HL-60 (cell line): ENCODE measurements around the gene TBC1D4.
"Not testable (repeated sequence)": the region's sequence is repeated elsewhere in the genome, so short reads cannot be mapped to it uniquely, and the experiment has no call there.

ENCODE experiments used
- DNase-seq, 2 experiments: peaks; one replicate each; pipeline ENCODE4 v3.0.0-alpha.2; 2010 to 2020; ENCODE audit warnings: low read depth in 1 of 2, low spot score in 1 of 2
- H3K27ac ChIP-seq: fragments of 250-450 bp; sonication (Bioruptor Pico); replicated peaks from 2 replicates; pipeline ENCODE4 v1.5.1; 2020; ENCODE audit warnings: mild to moderate bottlenecking, moderate library complexity
- H3K27me3 ChIP-seq: fragments of 250-450 bp; sonication (Bioruptor Pico); 2 replicates; pipeline ENCODE4 v1.5.1; 2021; ENCODE audit warnings: mild to moderate bottlenecking, moderate library complexity; ENCODE audit not compliant: insufficient read depth, poor library complexity, severe bottlenecking
- H3K4me3 ChIP-seq: replicated peaks from 2 replicates; pipeline ENCODE4 v1.5.1; 2011; ENCODE audit warnings: mild to moderate bottlenecking, control low read depth, low read length; ENCODE audit not compliant: insufficient read depth
- GABPA ChIP-seq: IDR thresholded peaks from 2 replicates; pipeline ENCODE4 v1.6.1; 2012; ENCODE audit warnings: low read depth
- POLR2AphosphoS5 ChIP-seq: IDR thresholded peaks from 2 replicates; pipeline ENCODE4 v1.6.1; 2012; ENCODE audit warnings: low read depth
- REST ChIP-seq: IDR thresholded peaks from 2 replicates; pipeline ENCODE4 v1.6.1; 2012; ENCODE audit warnings: low read depth; ENCODE audit not compliant: insufficient replicate concordance
- SPI1 ChIP-seq: IDR thresholded peaks from 2 replicates; pipeline ENCODE4 v1.6.1; 2012; ENCODE audit warnings: low read depth, mild to moderate bottlenecking, borderline replicate concordance
- TF ChIP-seq, protein P1 (sequence below): IDR thresholded peaks from one replicate; pipeline ENCODE4 v1.5.1; 2011; ENCODE audit warnings: low read length, control low read depth, inconsistent platforms; ENCODE audit not compliant: insufficient read depth

TBC1D4 gene

GRCh38 chr13:75255147-75255546 lies 226.8 kb downstream of the TBC1D4 start:
- H3K27ac ChIP-seq, result no peak overlapping the region
- no peak for DNase-seq
- TF ChIP-seq GABPA (no peak), SPI1 (no peak), POLR2AphosphoS5 (no peak), REST (no peak)
- TF ChIP-seq, protein P1, sequence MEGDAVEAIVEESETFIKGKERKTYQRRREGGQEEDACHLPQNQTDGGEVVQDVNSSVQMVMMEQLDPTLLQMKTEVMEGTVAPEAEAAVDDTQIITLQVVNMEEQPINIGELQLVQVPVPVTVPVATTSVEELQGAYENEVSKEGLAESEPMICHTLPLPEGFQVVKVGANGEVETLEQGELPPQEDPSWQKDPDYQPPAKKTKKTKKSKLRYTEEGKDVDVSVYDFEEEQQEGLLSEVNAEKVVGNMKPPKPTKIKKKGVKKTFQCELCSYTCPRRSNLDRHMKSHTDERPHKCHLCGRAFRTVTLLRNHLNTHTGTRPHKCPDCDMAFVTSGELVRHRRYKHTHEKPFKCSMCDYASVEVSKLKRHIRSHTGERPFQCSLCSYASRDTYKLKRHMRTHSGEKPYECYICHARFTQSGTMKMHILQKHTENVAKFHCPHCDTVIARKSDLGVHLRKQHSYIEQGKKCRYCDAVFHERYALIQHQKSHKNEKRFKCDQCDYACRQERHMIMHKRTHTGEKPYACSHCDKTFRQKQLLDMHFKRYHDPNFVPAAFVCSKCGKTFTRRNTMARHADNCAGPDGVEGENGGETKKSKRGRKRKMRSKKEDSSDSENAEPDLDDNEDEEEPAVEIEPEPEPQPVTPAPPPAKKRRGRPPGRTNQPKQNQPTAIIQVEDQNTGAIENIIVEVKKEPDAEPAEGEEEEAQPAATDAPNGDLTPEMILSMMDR, result no peak
- H3K27me3 ChIP-seq, result peaks cover 7% of the 10 kb centered on the region
- no peak overlapping the region for H3K4me3 ChIP-seq

GRCh38 chr13:75251188-75251587 lies 230.8 kb downstream of the TBC1D4 start:
- TF ChIP-seq POLR2AphosphoS5, result no peak
- no peak for TF ChIP-seq GABPA
- TF ChIP-seq, protein P1, result no peak
- TF ChIP-seq SPI1, result no peak
- no peak for TF ChIP-seq REST
- Histone ChIP-seq H3K27me3 (peaks cover 5% of the 10 kb centered on the region), H3K4me3 (no peak overlapping the region), H3K27ac (no peak overlapping the region)
- DNase-seq, result no peak

- peaks cover 5% of the 10 kb centered on the region for H3K27me3 ChIP-seq
- no peak for TF ChIP-seq SPI1
- TF ChIP-seq, protein P1, result no peak
- TF ChIP-seq GABPA, result no peak
- no peak for TF ChIP-seq POLR2AphosphoS5
- no peak for TF ChIP-seq REST
- no peak overlapping the region for H3K27ac ChIP-seq
- DNase-seq, result no peak
- H3K4me3 ChIP-seq, result no peak overlapping the region
Observed at GRCh38 chr13:75250526-75251178, 231.3 kb downstream of the TBC1D4 start.

- H3K27me3 ChIP-seq, H3K27ac ChIP-seq, H3K4me3 ChIP-seq, DNase-seq: not testable (repeated sequence)
Observed at GRCh38 chr13:75245578-75245977, 236.4 kb downstream of the TBC1D4 start.

GRCh38 chr13:75240240-75240639 lies 241.7 kb downstream of the TBC1D4 start:
- H3K27ac ChIP-seq, H3K27me3 ChIP-seq, H3K4me3 ChIP-seq, DNase-seq: not testable (repeated sequence)
